Endothelial cell of umbilical vein (primary cell): ENCODE measurements around the gene MBNL2. TPM values are rescaled to one million over a fixed set of nuclear protein-coding genes. Genes with fewer than 3 reads are reported as not detected.

Experiments used
- BruUV-seq: library from RNA; stranded (reverse); fragments of 400-500 nt; replicated peaks from 2 replicates; lab custom pipeline; 2021; lab: Mats Ljungman, UMichigan
- CTCF ChIA-PET: fragments of 300-600, 350-600 bp; sonication (Branson Sonifier 250); formaldehyde crosslinking; loops from one replicate; lab custom pipeline; 2021; ENCODE audit warnings: antibody characterized with exemption, inconsistent platforms; lab: Charles Lee
- POLR2A ChIA-PET: fragments of 300-600, 350-600 bp; sonication (Branson Sonifier 250); formaldehyde crosslinking; loops from one replicate; lab custom pipeline; 2021; ENCODE audit warnings: antibody characterized with exemption, inconsistent platforms; lab: Charles Lee
- DNase-seq: peaks from one replicate; pipeline ENCODE4 v3.0.0-alpha.2; 2011; ENCODE audit warnings: low read depth, low spot score
- FAIRE-seq: peaks from 2 replicates; lab custom pipeline; 2011; peaks lifted over from hg19 to GRCh38; lab: Jason Lieb, UNC
- H2AFZ ChIP-seq: 2 replicates; pipeline ENCODE4 v1.6.0; 2012; ENCODE audit warnings: low read depth, low read length, control low read depth, inconsistent platforms
- H3K27ac ChIP-seq: 2 replicates; pipeline ENCODE4 v1.5.1; 2011; ENCODE audit warnings: low read depth, mild to moderate bottlenecking, control low read depth, low read length, moderate library complexity; ENCODE audit not compliant: insufficient read depth
- H3K27me3 ChIP-seq, 2 experiments: 2 replicates each; pipeline versions ENCODE4 v1.6.0 to v1.6.1; 2011; ENCODE audit warnings: low read length in 2 of 2, mixed read lengths in 1 of 2; ENCODE audit not compliant: control insufficient read depth in 2 of 2, insufficient read depth in 2 of 2
- H3K36me3 ChIP-seq, 2 experiments: 2 replicates in 1 of 2; 3 replicates in 1 of 2; pipeline ENCODE4 v1.5.1; 2011; ENCODE audit warnings: low read length in 2 of 2, mild to moderate bottlenecking in 1 of 2, moderate library complexity in 1 of 2; ENCODE audit not compliant: control insufficient read depth in 2 of 2, insufficient read depth in 2 of 2; ENCODE audit errors: extremely low read depth in 1 of 2
- H3K4me1 ChIP-seq: 3 replicates; pipeline ENCODE4 v1.5.1; 2011; ENCODE audit warnings: mild to moderate bottlenecking, low read length; ENCODE audit not compliant: control insufficient read depth, insufficient read depth; ENCODE audit errors: extremely low read depth
- H3K4me2 ChIP-seq: 2 replicates; pipeline ENCODE4 v1.6.1; 2011; ENCODE audit warnings: low read length, control low read depth, mixed read lengths; ENCODE audit not compliant: insufficient read depth
- H3K4me3 ChIP-seq, 3 experiments: fragments of 200-600 bp in 1 of 3; sonication (generic), shearing (Covaris generic) in 1 of 3; replicated peaks in 1 of 3; 2 replicates each; pipeline ENCODE4 v1.5.1; 2011 to 2016; ENCODE audit warnings: control low read depth in 3 of 3, low read length in 3 of 3, mild to moderate bottlenecking in 2 of 3, inconsistent platforms in 1 of 3, low read depth in 1 of 3, moderate library complexity in 1 of 3; ENCODE audit not compliant: insufficient read depth in 1 of 3
- H3K79me2 ChIP-seq: 2 replicates; pipeline ENCODE4 v1.6.0; 2012; ENCODE audit warnings: low read length, inconsistent platforms; ENCODE audit not compliant: control insufficient read depth, insufficient read depth
- H3K9ac ChIP-seq: replicated peaks from 2 replicates; pipeline ENCODE3; 2011; ENCODE audit warnings: low read length, control low read depth; ENCODE audit not compliant: insufficient read depth; ENCODE audit errors: extremely low read depth
- H3K9me1 ChIP-seq: replicated peaks from 3 replicates; pipeline ENCODE4 v1.6.0; 2011; ENCODE audit warnings: mild to moderate bottlenecking, low read length; ENCODE audit not compliant: control insufficient read depth, insufficient read depth; ENCODE audit errors: extremely low read depth
- H3K9me3 ChIP-seq: replicated peaks from 2 replicates; pipeline ENCODE4 v1.5.1; 2012; ENCODE audit warnings: low read length, inconsistent platforms; ENCODE audit not compliant: control insufficient read depth, insufficient read depth
- H4K20me1 ChIP-seq: replicated peaks from 2 replicates; pipeline ENCODE3; 2011; ENCODE audit warnings: mild to moderate bottlenecking, low read length; ENCODE audit not compliant: control insufficient read depth, insufficient read depth; ENCODE audit errors: extremely low read depth
- CTCF ChIP-seq, 2 donors: IDR thresholded peaks; 1 replicate in 1 of 2; 2 replicates in 1 of 2; pipeline ENCODE4 v1.5.1; 2011; ENCODE audit warnings: low read length in 2 of 2, mild to moderate bottlenecking in 2 of 2, moderate library complexity in 2 of 2, control low read depth in 1 of 2, inconsistent platforms in 1 of 2, low read depth in 1 of 2; ENCODE audit not compliant: insufficient read depth in 1 of 2; ENCODE audit errors: extremely low read depth in 1 of 2
- EZH2 ChIP-seq: IDR thresholded peaks from 2 replicates; pipeline ENCODE4 v1.6.1; 2012; ENCODE audit warnings: borderline replicate concordance, low read depth, mild to moderate bottlenecking, moderate library complexity, low read length, inconsistent platforms; ENCODE audit not compliant: severe bottlenecking
- FOS ChIP-seq: IDR thresholded peaks from 2 replicates; pipeline ENCODE4 v1.6.1; 2011; ENCODE audit warnings: mild to moderate bottlenecking, low read length, moderate library complexity, borderline replicate concordance; ENCODE audit not compliant: insufficient read depth
- GATA2 ChIP-seq: IDR thresholded peaks from 2 replicates; pipeline ENCODE4 v1.7.0; 2011; ENCODE audit warnings: low read depth, mild to moderate bottlenecking, moderate library complexity, mixed read lengths, low read length; ENCODE audit not compliant: insufficient read length, insufficient read depth
- JUN ChIP-seq: IDR thresholded peaks from 2 replicates; pipeline ENCODE4 v1.6.1; 2011; ENCODE audit warnings: borderline replicate concordance, low read depth; ENCODE audit not compliant: insufficient read length, insufficient read depth
- MAX ChIP-seq: IDR thresholded peaks from 2 replicates; pipeline ENCODE4 v1.6.1; 2011; ENCODE audit not compliant: insufficient read depth, insufficient read length
- MYC ChIP-seq: IDR thresholded peaks from one replicate; pipeline ENCODE4 v1.6.1; 2011; ENCODE audit warnings: mild to moderate bottlenecking, low read depth, low read length
- POLR2A ChIP-seq: IDR thresholded peaks from 2 replicates; pipeline ENCODE4 v1.6.1; 2012; ENCODE audit warnings: low read depth, mild to moderate bottlenecking, control low read depth, low read length
- POLR2AphosphoS5 ChIP-seq: IDR thresholded peaks from 2 replicates; pipeline ENCODE4 v1.6.1; 2012; ENCODE audit warnings: low read depth, mild to moderate bottlenecking, control low read depth, low read length, moderate library complexity; ENCODE audit not compliant: insufficient read depth
- dilution Hi-C: fragments of 300-500 bp; cut with MboI; formaldehyde crosslinking; loops from one replicate; pipeline ENCODE4 v1.15.0; 2019; ENCODE audit warnings: low sequenced_read_pairs; ENCODE audit not compliant: extremely low pct_ligation_motif_present
- intact Hi-C: fragments of 100-400 bp; cut with micrococcal nuclease; formaldehyde crosslinking; loops from one replicate; pipeline ENCODE4 v1.10.0; 2022
- polyA plus RNA-seq, 4 experiments: library from polyadenylated mRNA; depleted of rRNA in 3 of 4; stranded (reverse) in 3 of 4; unstranded in 1 of 4; fragments of >200 nt; gene quantifications; 2 replicates each; pipeline versions ENCODE4 v1.2.1 to v1.2.3, GENCODE V29; 2011 to 2012; ENCODE audit warnings: missing spikeins in 1 of 4
- total RNA-seq: library from RNA; stranded (reverse); gene quantifications from 2 replicates; pipeline ENCODE4 v1.2.3, GENCODE V29; 2021

MBNL2 gene
- total and polyA plus RNA-seq, 2 donors (not counting 3 experiments of a cell fraction or from before 2014, with no cell fraction given) = 32.9 to 76.5 TPM

GRCh38 chr13:97191142-97191541 lies 31.0 kb upstream of the MBNL2 start:
- Histone ChIP-seq H3K4me2 (no peak overlapping the region), H3K4me3 (no peak overlapping the region), H3K36me3 (no peaks in the 10 kb centered on the region), H3K4me1 (peaks cover 15% of the 10 kb centered on the region), H3K27ac (no peak overlapping the region), H3K79me2 (no peaks in the 10 kb centered on the region), H3K27me3 (peaks cover 0 to under 1% of the 10 kb centered on the region in 2 experiments), H3K9me1 (no peaks in the 10 kb centered on the region), H2AFZ (no peak overlapping the region), H3K9ac (no peak overlapping the region), H4K20me1 (no peaks in the 10 kb centered on the region), H3K9me3 (no peaks in the 10 kb centered on the region)
- intact Hi-C loops = no loop called here
- no peak for TF ChIP-seq JUN
- TF ChIP-seq GATA2 = no peak
- no peak for TF ChIP-seq MYC
- TF ChIP-seq POLR2A = no peak
- TF ChIP-seq MAX = no peak
- no peak for TF ChIP-seq EZH2
- TF ChIP-seq FOS = no peak
- no peak for TF ChIP-seq POLR2AphosphoS5
- TF ChIP-seq CTCF (IDR thresholded peaks at IDR 0.05; ENCODE audit: extremely low read depth in 1 of 2, insufficient read depth in 1 of 2, low read depth in 1 of 2, low read length in 2 of 2) = no peak
- DNase-seq = no peak
- dilution Hi-C loops = no loop called here
- CTCF ChIA-PET = interaction anchor here (0.8 to 1.3 kb wide), 6 partner anchors 10 to 173 kb away, joined by 3 to 5 read pairs (median 4); no protein-coding TSS in a partner anchor
- POLR2A ChIA-PET = no interaction called here
- no peak for FAIRE-seq
- no TSS peak for BruUV-seq
